GM12864 (cell line): Measurements from ENCODE around the gene RAB11FIP2.

Source experiments
- DNase-seq: peaks from one replicate; pipeline ENCODE4 v3.0.0-alpha.2; 2011; ENCODE audit warnings: low read depth
- H3K4me3 ChIP-seq: 2 replicates; pipeline ENCODE4 v1.5.1; 2011; ENCODE audit warnings: mild to moderate bottlenecking, low read depth, low read length, control low read depth
- CTCF ChIP-seq: IDR thresholded peaks from 2 replicates; pipeline ENCODE4 v1.5.1; 2011; ENCODE audit warnings: low read depth, mild to moderate bottlenecking, moderate library complexity, low read length, control low read depth, inconsistent platforms; ENCODE audit errors: missing control alignments

Gene RAB11FIP2

GRCh38 chr10:118027397-118027796, 19.3 kb downstream of the RAB11FIP2 start:
- TF ChIP-seq CTCF: no peak
- DNase-seq: no peak
- no peak overlapping the region for H3K4me3 ChIP-seq

- no peak for TF ChIP-seq CTCF
Measured at GRCh38 chr10:118026936-118027335, 19.8 kb downstream of the RAB11FIP2 start.

GRCh38 chr10:118020365-118020764, 26.4 kb downstream of the RAB11FIP2 start:
- DNase-seq: no peak
- TF ChIP-seq CTCF: no peak
- no peak overlapping the region for H3K4me3 ChIP-seq

More at GRCh38 chr10:118026936-118027335, 19.8 kb downstream of the RAB11FIP2 start:
- DNase-seq: no peak
- H3K4me3 ChIP-seq: no peak overlapping the region

- H3K4me3 ChIP-seq: no peak overlapping the region
- TF ChIP-seq CTCF: no peak
- DNase-seq: no peak
Measured at GRCh38 chr10:118017850-118018249, 28.9 kb downstream of the RAB11FIP2 start.

DNA sequence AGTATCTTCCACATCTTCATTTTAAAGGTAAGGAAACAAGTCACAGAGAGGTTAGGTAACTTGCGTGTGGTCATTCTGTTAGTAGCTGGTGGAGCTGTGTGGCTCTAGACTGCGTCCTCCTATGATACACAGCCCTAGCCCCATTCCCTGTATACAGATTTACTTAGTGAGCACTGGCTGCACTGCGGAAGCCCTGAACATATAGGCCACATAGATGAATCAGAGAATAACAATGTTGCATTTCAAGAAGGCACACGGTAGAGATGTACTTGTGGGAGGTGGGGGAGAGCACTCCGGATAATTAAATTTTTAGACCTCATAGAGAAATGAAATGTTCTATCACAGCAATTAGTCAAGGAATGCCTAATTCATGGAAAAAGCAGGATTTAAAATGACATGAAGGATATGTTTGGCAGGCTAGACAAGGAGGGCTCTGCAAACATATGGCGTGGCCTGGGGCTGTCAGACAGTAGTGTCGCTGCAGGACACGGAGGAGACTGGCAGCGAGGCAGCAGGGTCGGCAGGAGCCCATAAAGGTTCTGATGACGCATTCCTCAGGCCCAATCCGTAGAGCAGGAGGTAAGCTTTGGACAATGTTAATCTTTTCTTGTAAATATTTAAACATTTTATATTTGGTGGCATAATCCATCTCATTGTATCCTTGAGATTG, 29.5 kb downstream of the RAB11FIP2 start:
- no peak overlapping the region for H3K4me3 ChIP-seq
- no peak for TF ChIP-seq CTCF
- no peak for DNase-seq

GRCh38 chr10:118012952-118013525, 33.7 kb downstream of the RAB11FIP2 start:
- TF ChIP-seq CTCF: no peak
- no peak for DNase-seq
- H3K4me3 ChIP-seq: no peak overlapping the region

- TF ChIP-seq CTCF: no peak
Measured at GRCh38 chr10:118007773-118008172, 39.0 kb downstream of the RAB11FIP2 start.

More at GRCh38 chr10:118007773-118008172, 39.0 kb downstream of the RAB11FIP2 start:
- DNase-seq: no peak
- H3K4me3 ChIP-seq: no peak overlapping the region
